ENCODE data around the gene TRAF5. TPM values are rescaled to one million over a fixed set of nuclear protein-coding genes. Genes with fewer than 3 reads are reported as not detected.

The TRAF5 gene
- polyA plus RNA-seq, 3 donors: 11.5 to 13.8 (median 11.7) TPM

- DNase-seq (ENCODE audit: low read depth in 3 of 3, low spot score in 2 of 3): peak in 1 of 3 donors; percentile 19
These were observed 90.1 kb downstream of the TRAF5 start for GRCh38 chr1:211416628-211417323.

- no peak for DNase-seq (ENCODE audit: low read depth in 3 of 3, low spot score in 2 of 3)
These were observed 93.8 kb downstream of the TRAF5 start for GRCh38 chr1:211420389-211420788.

GRCh38 chr1:211420845-211421454 lies 94.3 kb downstream of the TRAF5 start:
- DNase-seq (ENCODE audit: low read depth in 3 of 3, low spot score in 2 of 3): no peak

DNA sequence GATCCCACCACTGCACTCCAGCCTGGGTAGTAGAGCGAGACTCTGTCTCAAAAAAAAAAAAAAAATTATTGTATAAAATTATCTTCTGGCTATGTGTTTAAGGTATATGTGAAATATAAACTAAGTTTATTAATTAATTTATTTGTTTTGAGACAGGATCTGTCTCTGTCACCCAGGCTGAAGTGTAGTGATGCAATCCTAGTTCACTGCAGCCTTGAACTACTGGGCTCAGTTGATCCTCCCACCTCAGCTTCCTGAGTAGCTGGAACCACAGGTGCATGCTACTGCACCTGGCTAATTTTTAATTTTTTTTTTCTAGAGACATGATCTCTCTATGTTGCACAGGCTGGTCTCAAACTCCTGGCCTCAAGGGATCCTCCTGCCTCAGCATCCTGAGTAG lies 97.4 kb downstream of the TRAF5 start:
- DNase-seq (ENCODE audit: low read depth in 3 of 3, low spot score in 2 of 3): no peak

Other genes starting within 250 kb of the TRAF5 start
- gene KCNH1, start 192.7 kb upstream of the TRAF5 start, polyA plus RNA-seq (ENCODE audit: insufficient read length in 3 of 3): under 1 TPM; 0.16 to 0.39 (median 0.31) TPM
- gene RCOR3, start 67.5 kb upstream of the TRAF5 start, polyA plus RNA-seq (ENCODE audit: insufficient read length in 3 of 3): 10 to 100 TPM; 79.6 to 80.3 (median 80.1) TPM
- gene RD3, start 165.3 kb downstream of the TRAF5 start, polyA plus RNA-seq (ENCODE audit: insufficient read length in 3 of 3): under 1 TPM; 0.21 to 0.44 (median 0.29) TPM